HG03280 (cell line): ENCODE measurements around the gene SARNP.

Experiments used
- ATAC-seq: cut with Tn5 transposase; IDR thresholded peaks from one replicate; pipeline ENCODE4 v1.9.1; 2021; ENCODE audit warnings: mild to moderate bottlenecking, moderate library complexity; ENCODE audit not compliant: unreplicated experiment

Gene SARNP

GRCh38 chr12:55711786-55712553, 105.6 kb downstream of the SARNP start:
- ATAC-seq, result no peak

GRCh38 chr12:55708695-55709233, 108.8 kb downstream of the SARNP start:
- ATAC-seq, result no peak

GRCh38 chr12:55707841-55708694, 109.5 kb downstream of the SARNP start, which contains the start of gene ITGA7:
TSS of gene ITGA7 (minus strand) at chr12:55707904. CDS start at chr12:55707682, 222 bp downstream.
- no peak for ATAC-seq
